Naive thymus-derived CD4-positive, alpha-beta T cell (primary cell): ENCODE results near the gene SPAG16. TPM values are rescaled to one million over a fixed set of nuclear protein-coding genes. Genes with fewer than 3 reads are reported as not detected.

Experiments
- ATAC-seq: fragments of 150-1000 bp; cut with Tn5 transposase; 2 replicates; pipeline ENCODE4 v1.10.0; 2021; ENCODE audit warnings: mild to moderate bottlenecking, moderate library complexity
- CTCF ChIA-PET: fragments of 350-600 bp; sonication (Branson Sonifier 250); formaldehyde crosslinking; loops from one replicate; lab custom pipeline; 2021; ENCODE audit warnings: antibody characterized with exemption; lab: Charles Lee
- POLR2A ChIA-PET: fragments of 350-600 bp; sonication (Branson Sonifier 250); formaldehyde crosslinking; loops from one replicate; lab custom pipeline; 2021; ENCODE audit warnings: antibody characterized with exemption, inconsistent platforms; lab: Charles Lee
- DNase-seq, 9 donors: peaks; one replicate each; pipeline versions ENCODE4 v3.0.0 to v3.0.0-alpha.2; 2020 to 2022; ENCODE audit warnings: mixed read lengths in 1 of 9
- H3K27ac ChIP-seq: one replicate; pipeline ENCODE4 v1.7.0; 2013; ENCODE audit warnings: mild to moderate bottlenecking, low read depth, low read length, moderate library complexity
- H3K27me3 ChIP-seq, 2 donors: one replicate each; pipeline ENCODE4 v1.7.0; 2013; ENCODE audit warnings: low read length in 2 of 2, mild to moderate bottlenecking in 2 of 2, moderate library complexity in 2 of 2; ENCODE audit not compliant: control insufficient read depth in 2 of 2, insufficient read depth in 2 of 2
- H3K36me3 ChIP-seq, 3 experiments: 1 replicate in 2 of 3; 2 replicates in 1 of 3; pipeline ENCODE4 v1.7.0; 2013; ENCODE audit warnings: low read length in 3 of 3, mild to moderate bottlenecking in 3 of 3, moderate library complexity in 1 of 3; ENCODE audit not compliant: insufficient read depth in 3 of 3, control insufficient read depth in 2 of 3
- H3K4me1 ChIP-seq, 2 donors: one replicate each; pipeline ENCODE4 v1.7.0; 2013; ENCODE audit warnings: low read length in 2 of 2, mild to moderate bottlenecking in 2 of 2, moderate library complexity in 1 of 2; ENCODE audit not compliant: control insufficient read depth in 2 of 2, insufficient read depth in 2 of 2
- H3K4me3 ChIP-seq: 2 replicates; pipeline ENCODE4 v1.7.0; 2013; ENCODE audit warnings: mild to moderate bottlenecking, low read length
- H3K9me3 ChIP-seq, 3 experiments: 1 replicate in 2 of 3; 2 replicates in 1 of 3; pipeline ENCODE4 v1.7.0; 2013; ENCODE audit warnings: low read length in 3 of 3; ENCODE audit not compliant: control insufficient read depth in 2 of 3
- H3K27ac Mint-ChIP-seq, 9 donors: one replicate each; pipeline ENCODE4 v1.8.0; 2020 to 2022; ENCODE audit warnings: mixed read lengths in 9 of 9, mild to moderate bottlenecking in 8 of 9, moderate library complexity in 5 of 9, inconsistent platforms in 2 of 9
- H3K27me3 Mint-ChIP-seq, 5 donors: one replicate each; pipeline ENCODE4 v1.8.0; 2021 to 2022; ENCODE audit warnings: mixed read lengths in 5 of 5, mild to moderate bottlenecking in 1 of 5
- H3K36me3 Mint-ChIP-seq, 5 donors: one replicate each; pipeline ENCODE4 v1.8.0; 2020 to 2022; ENCODE audit warnings: mixed read lengths in 5 of 5, mild to moderate bottlenecking in 3 of 5, inconsistent platforms in 1 of 5
- H3K4me1 Mint-ChIP-seq, 7 donors: one replicate each; pipeline ENCODE4 v1.8.0; 2020 to 2022; ENCODE audit warnings: mixed read lengths in 7 of 7, mild to moderate bottlenecking in 3 of 7, inconsistent platforms in 1 of 7
- H3K4me3 Mint-ChIP-seq, 10 donors: one replicate each; pipeline ENCODE4 v1.8.0; 2020 to 2022; ENCODE audit warnings: mild to moderate bottlenecking in 10 of 10, mixed read lengths in 10 of 10, moderate library complexity in 6 of 10, inconsistent platforms in 2 of 10
- H3K9me3 Mint-ChIP-seq, 11 donors: one replicate each; pipeline ENCODE4 v1.8.0; 2020 to 2022; ENCODE audit warnings: mixed read lengths in 11 of 11, mild to moderate bottlenecking in 4 of 11, inconsistent platforms in 1 of 11, moderate library complexity in 1 of 11
- intact Hi-C, 2 donors: fragments of 100-400 bp; cut with micrococcal nuclease; formaldehyde crosslinking; loops; one replicate each; pipeline ENCODE4 v1.15.1; 2023
- polyA plus RNA-seq, 2 donors: library from polyadenylated mRNA; unstranded; fragments of 300-500 nt; fragmentation: Illumina TruSeq; gene quantifications; one replicate each; pipeline ENCODE4 v1.2.3, GENCODE V29; 2021
- total RNA-seq, 6 experiments: library from RNA in 5 of 6; stranded (reverse) in 5 of 6; gene quantifications; 1 replicate in 5 of 6; 2 replicates in 1 of 6; pipeline ENCODE4 v1.2.3 and lab custom pipeline; 2021 to 2026

SPAG16 gene
- total and polyA plus RNA-seq, 7 experiments from 2014 or later, result 4.7 to 20.2 (median 7.4) TPM

GRCh38 chr2:214117054-214117453, 832.8 kb downstream of the SPAG16 start:
- Mint-ChIP-seq H3K4me1 (no peaks in the 10 kb centered on the region), H3K27me3 (no peaks in the 10 kb centered on the region), H3K9me3 (peaks cover 0 to 31% (median 13%) of the 10 kb centered on the region in 11 donors), H3K27ac (no peak overlapping the region), H3K4me3 (no peak overlapping the region), H3K36me3 (no peaks in the 10 kb centered on the region)
- Histone ChIP-seq H3K4me1 (no peaks in the 10 kb centered on the region), H3K27ac (no peak overlapping the region), H3K4me3 (no peak overlapping the region), H3K36me3 (no peaks in the 10 kb centered on the region), H3K9me3 (peaks cover 0 to 10% (median 3%) of the 10 kb centered on the region in 3 experiments), H3K27me3 (no peaks in the 10 kb centered on the region)
- POLR2A ChIA-PET, result no interaction called here
- intact Hi-C loops, result no loop called here
- CTCF ChIA-PET, result interaction anchor here (0.6 kb wide), 1 partner anchor 177 kb away, joined by 3 read pairs; no protein-coding TSS in a partner anchor
- DNase-seq (no peak), ATAC-seq (no peak)

- H3K27me3 Mint-ChIP-seq, result no peaks in the 10 kb centered on the region
- H3K27me3 ChIP-seq, result no peaks in the 10 kb centered on the region
- H3K36me3 ChIP-seq, result no peaks in the 10 kb centered on the region
- peaks cover 0 to 3% (median 0%) of the 10 kb centered on the region in 11 donors for H3K9me3 Mint-ChIP-seq
- DNase-seq (no peak), ATAC-seq (no peak)
- ChIA-PET POLR2A (no interaction called here), CTCF (no interaction called here)
- intact Hi-C loops, result no loop called here
- no peaks in the 10 kb centered on the region for H3K4me1 Mint-ChIP-seq
- no peak overlapping the region for H3K4me3 ChIP-seq
- no peak overlapping the region for H3K4me3 Mint-ChIP-seq
- no peaks in the 10 kb centered on the region for H3K9me3 ChIP-seq
- no peaks in the 10 kb centered on the region for H3K36me3 Mint-ChIP-seq
- no peaks in the 10 kb centered on the region for H3K4me1 ChIP-seq
- no peak overlapping the region for H3K27ac ChIP-seq
- H3K27ac Mint-ChIP-seq, result no peak overlapping the region
These were observed 841.9 kb downstream of the SPAG16 start for GRCh38 chr2:214126135-214126534.

- no peak for ATAC-seq
- H3K36me3 Mint-ChIP-seq, result no peaks in the 10 kb centered on the region
- peaks cover 0 to 3% (median 0%) of the 10 kb centered on the region in 11 donors for H3K9me3 Mint-ChIP-seq
- CTCF ChIA-PET, result no interaction called here
- H3K27me3 Mint-ChIP-seq, result no peaks in the 10 kb centered on the region
- intact Hi-C loops, result no loop called here
- Histone ChIP-seq H3K4me1 (no peaks in the 10 kb centered on the region), H3K4me3 (no peak overlapping the region), H3K36me3 (no peaks in the 10 kb centered on the region), H3K9me3 (no peaks in the 10 kb centered on the region), H3K27ac (no peak overlapping the region), H3K27me3 (no peaks in the 10 kb centered on the region)
- H3K4me3 Mint-ChIP-seq, result no peak overlapping the region
- POLR2A ChIA-PET, result no interaction called here
- H3K4me1 Mint-ChIP-seq, result no peaks in the 10 kb centered on the region
- H3K27ac Mint-ChIP-seq, result no peak overlapping the region
- no peak for DNase-seq
These were observed 842.9 kb downstream of the SPAG16 start for GRCh38 chr2:214127170-214127569.

- Mint-ChIP-seq H3K4me1 (no peaks in the 10 kb centered on the region), H3K36me3 (peaks cover 0 to 3% (median 0%) of the 10 kb centered on the region in 5 donors), H3K4me3 (no peak overlapping the region), H3K27ac (no peak overlapping the region), H3K27me3 (no peaks in the 10 kb centered on the region), H3K9me3 (peaks cover 0 to 4% (median 0%) of the 10 kb centered on the region in 11 donors)
- H3K9me3 ChIP-seq, result no peaks in the 10 kb centered on the region
- intact Hi-C loops, result no loop called here
- H3K4me1 ChIP-seq, result no peaks in the 10 kb centered on the region
- POLR2A ChIA-PET, result no interaction called here
- no peak for DNase-seq
- no peaks in the 10 kb centered on the region for H3K27me3 ChIP-seq
- H3K27ac ChIP-seq, result no peak overlapping the region
- no peak for ATAC-seq
- CTCF ChIA-PET, result no interaction called here
- no peaks in the 10 kb centered on the region for H3K36me3 ChIP-seq
- H3K4me3 ChIP-seq, result no peak overlapping the region
These were observed 843.3 kb downstream of the SPAG16 start for GRCh38 chr2:214127571-214127970.

GRCh38 chr2:214128040-214128439, 843.8 kb downstream of the SPAG16 start:
- Histone ChIP-seq H3K4me3 (no peak overlapping the region), H3K27me3 (no peaks in the 10 kb centered on the region), H3K9me3 (no peaks in the 10 kb centered on the region), H3K27ac (no peak overlapping the region), H3K36me3 (no peaks in the 10 kb centered on the region), H3K4me1 (no peaks in the 10 kb centered on the region)
- H3K4me3 Mint-ChIP-seq, result no peak overlapping the region
- H3K27ac Mint-ChIP-seq, result no peak overlapping the region
- H3K36me3 Mint-ChIP-seq, result peaks cover 0 to 4% (median 0%) of the 10 kb centered on the region in 5 donors
- H3K9me3 Mint-ChIP-seq, result peaks cover 0 to 4% (median 0%) of the 10 kb centered on the region in 11 donors
- ChIA-PET CTCF (no interaction called here), POLR2A (no interaction called here)
- ATAC-seq (no peak), DNase-seq (no peak)
- H3K27me3 Mint-ChIP-seq, result no peaks in the 10 kb centered on the region
- intact Hi-C loops, result no loop called here
- no peaks in the 10 kb centered on the region for H3K4me1 Mint-ChIP-seq

- no peaks in the 10 kb centered on the region for H3K4me1 ChIP-seq
- intact Hi-C loops, result no loop called here
- Mint-ChIP-seq H3K27me3 (no peaks in the 10 kb centered on the region), H3K4me1 (no peaks in the 10 kb centered on the region), H3K36me3 (peaks cover 0 to 4% (median 0%) of the 10 kb centered on the region in 5 donors), H3K4me3 (no peak overlapping the region), H3K27ac (no peak overlapping the region), H3K9me3 (peaks cover 0 to 4% (median 0%) of the 10 kb centered on the region in 11 donors)
- ATAC-seq (no peak), DNase-seq (no peak)
- ChIA-PET POLR2A (no interaction called here), CTCF (no interaction called here)
- H3K27ac ChIP-seq, result no peak overlapping the region
- H3K4me3 ChIP-seq, result no peak overlapping the region
- H3K27me3 ChIP-seq, result no peaks in the 10 kb centered on the region
- no peaks in the 10 kb centered on the region for H3K36me3 ChIP-seq
- no peaks in the 10 kb centered on the region for H3K9me3 ChIP-seq
These were observed 845.9 kb downstream of the SPAG16 start for GRCh38 chr2:214130114-214130513.

- Mint-ChIP-seq H3K4me1 (no peaks in the 10 kb centered on the region), H3K27me3 (no peaks in the 10 kb centered on the region), H3K9me3 (peaks cover 0 to 4% (median 0%) of the 10 kb centered on the region in 11 donors), H3K27ac (no peak overlapping the region), H3K36me3 (peaks cover 0 to 4% (median 0%) of the 10 kb centered on the region in 5 donors), H3K4me3 (no peak overlapping the region)
- Histone ChIP-seq H3K9me3 (no peaks in the 10 kb centered on the region), H3K4me1 (no peaks in the 10 kb centered on the region), H3K27ac (no peak overlapping the region), H3K27me3 (no peaks in the 10 kb centered on the region), H3K4me3 (no peak overlapping the region), H3K36me3 (no peaks in the 10 kb centered on the region)
- ChIA-PET CTCF (no interaction called here), POLR2A (no interaction called here)
- no peak for ATAC-seq
- intact Hi-C loops, result no loop called here
- DNase-seq, result no peak
These were observed 851.7 kb downstream of the SPAG16 start for GRCh38 chr2:214135966-214136365.
